GM18861 (cell line): ENCODE data around the gene TRIM47.
A peak's percentile ranks its signal among the peaks of the same experiment; 100 is the strongest.

Experiments
- ATAC-seq: cut with Tn5 transposase; IDR thresholded peaks from one replicate; pipeline ENCODE4 v1.9.1; 2021; ENCODE audit not compliant: unreplicated experiment

The TRIM47 gene

DNA sequence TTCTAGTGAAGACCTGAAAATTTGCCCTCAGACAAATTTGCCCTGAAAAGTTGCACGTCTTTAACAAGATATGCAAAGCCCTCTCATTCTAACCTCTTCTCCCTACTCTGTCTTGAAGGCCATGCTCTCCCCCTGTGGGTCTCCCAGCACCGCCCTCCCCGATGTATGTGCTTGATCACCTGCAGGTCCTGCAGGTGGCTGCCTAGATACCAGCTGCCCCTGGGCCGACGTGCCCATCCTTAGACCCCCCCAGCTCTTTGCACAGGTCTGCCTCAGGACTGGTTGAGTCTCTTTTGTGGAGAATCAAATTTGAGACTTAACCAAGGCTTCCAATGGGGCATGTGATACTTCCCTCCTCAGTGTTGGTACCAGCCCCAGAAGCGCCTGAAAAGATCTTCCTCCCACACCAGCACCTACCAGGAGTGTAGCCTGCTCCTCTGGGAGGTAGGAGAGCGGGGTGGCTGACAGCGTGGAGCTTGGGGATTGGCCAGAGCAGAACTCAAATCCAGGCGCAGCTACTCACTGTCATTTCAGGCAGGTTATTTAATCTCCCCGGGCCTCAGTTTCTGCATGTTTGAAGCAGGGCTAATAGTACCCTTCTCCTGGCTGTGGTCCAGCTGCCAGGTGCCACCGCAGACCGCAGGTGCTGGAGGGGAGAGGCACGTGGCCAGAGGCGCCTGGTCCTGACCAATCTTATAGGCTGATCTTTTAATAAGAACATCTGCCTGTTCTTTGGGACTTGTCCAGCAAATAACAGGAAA is 30.9 kb upstream of the TRIM47 start:
- no peak for ATAC-seq

DNA sequence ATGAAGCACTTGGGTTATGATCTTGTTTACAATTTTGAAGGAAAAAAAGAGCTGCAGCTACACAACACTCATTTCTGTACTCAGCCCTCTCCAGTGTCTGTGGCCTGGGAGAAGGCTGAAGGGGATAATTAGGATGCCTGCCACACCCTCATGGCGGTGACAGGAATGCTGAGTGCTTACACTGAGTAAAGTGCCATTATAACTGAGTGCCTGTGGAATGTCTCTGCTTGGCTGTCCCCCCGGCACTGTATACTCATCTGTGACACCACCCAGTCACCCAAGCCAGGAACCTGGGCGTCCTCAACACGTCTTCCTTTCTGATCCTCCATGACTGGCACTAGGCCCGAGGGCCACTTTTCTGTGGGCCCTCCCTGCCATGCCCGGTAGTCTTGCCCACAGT is 29.8 kb upstream of the TRIM47 start:
- no peak for ATAC-seq

DNA sequence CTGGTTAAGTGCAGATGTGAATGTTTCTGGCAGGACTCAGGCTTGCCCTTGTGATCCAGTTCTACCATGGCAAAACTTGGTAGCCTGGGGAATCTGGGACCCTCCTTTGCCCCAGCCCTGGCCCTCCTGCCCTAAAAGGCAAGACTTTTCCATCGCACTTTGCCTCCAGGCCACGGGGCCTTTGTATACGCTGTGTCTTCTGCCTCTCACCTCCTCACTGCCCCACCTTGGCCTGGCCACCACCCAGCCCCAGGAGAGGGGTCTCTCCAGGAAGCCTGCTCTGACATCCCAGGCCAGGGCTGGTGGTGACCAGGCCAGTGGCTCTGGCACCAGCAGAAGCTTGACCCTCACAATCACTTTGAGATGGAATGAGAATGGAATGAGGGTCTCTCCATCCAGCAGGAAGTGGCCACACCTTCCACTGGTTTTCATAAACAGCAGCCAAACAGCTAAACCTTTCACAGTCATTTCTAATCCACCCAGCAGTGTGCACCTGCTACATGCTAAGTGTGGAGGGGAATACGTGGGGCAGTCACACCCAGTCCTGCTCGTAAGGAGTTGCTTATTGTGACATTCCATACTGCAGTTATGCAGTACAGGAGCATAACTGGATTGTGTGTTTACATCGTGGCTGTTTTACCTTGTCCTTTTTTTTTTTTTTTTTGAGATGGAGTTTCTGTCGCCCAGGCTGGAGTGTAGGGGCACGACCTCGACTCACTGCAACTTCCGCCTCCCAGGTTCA is 27.9 kb upstream of the TRIM47 start:
- no peak for ATAC-seq

DNA sequence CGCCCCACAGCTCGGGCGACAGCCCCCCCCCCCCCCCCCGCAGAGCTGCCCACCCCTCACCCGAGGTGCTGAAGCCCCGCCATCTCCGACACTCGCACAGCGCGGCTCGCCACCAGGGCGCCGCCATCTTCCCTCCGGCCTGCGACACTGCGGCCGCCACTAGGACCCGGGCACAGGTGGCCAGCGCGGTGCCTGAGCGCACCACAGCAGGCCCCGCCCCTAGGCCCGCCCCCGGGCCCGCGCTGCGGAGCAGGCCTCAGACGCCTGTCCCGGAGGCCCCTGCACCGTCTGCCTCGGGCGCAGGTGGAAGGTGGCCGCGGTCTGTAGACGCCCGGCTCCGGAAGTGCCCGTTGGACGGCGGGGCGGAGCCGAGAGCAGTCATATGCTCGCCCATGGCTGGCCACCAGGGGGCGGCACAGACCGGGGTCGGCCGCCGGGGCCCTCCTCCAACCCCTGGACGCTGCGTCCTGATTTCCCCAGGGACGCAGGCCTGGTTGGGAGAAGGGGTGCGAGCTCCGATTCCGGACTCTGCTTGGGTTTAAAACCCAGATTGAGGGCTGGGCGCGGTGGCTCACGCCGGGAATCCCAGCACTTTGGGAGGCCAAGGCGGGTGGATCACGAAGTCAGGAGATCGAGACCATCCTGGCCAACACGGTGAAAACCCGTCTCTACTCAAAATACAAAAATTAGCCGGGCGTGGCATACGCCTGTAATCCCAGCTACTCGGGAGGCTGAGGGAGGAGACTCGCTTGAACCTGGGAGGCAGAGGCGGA is 26.6 kb upstream of the TRIM47 start, which contains the start of gene MRPL38:
Gene MRPL38 (minus strand): TSS at position 136 of the 773 bp plus-strand sequence. CDS start 9 bp downstream, at position 127.
- peak; percentile 93 for ATAC-seq

DNA sequence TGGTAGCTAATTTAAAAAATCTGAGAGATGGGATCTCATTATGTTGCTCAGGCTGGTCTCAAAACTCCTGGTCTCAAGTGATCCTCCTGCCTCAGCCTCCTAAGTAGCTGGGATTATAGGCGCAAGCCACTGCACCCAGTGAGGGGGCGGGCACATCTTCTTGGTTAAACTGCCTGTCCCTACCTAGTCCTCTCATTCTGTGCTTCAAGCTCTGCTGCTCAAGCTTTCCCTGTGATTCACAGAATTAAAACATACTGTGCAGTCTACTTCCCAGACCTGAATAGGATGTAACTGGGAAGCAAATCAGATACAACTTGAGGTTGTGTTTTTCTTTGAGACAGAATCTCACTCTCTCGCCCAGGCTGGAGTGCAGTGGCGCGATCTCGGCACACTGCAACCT is 24.0 kb upstream of the TRIM47 start:
- no peak for ATAC-seq

GRCh38 chr17:75901727-75902126 is 23.3 kb upstream of the TRIM47 start:
- ATAC-seq, result no peak

DNA sequence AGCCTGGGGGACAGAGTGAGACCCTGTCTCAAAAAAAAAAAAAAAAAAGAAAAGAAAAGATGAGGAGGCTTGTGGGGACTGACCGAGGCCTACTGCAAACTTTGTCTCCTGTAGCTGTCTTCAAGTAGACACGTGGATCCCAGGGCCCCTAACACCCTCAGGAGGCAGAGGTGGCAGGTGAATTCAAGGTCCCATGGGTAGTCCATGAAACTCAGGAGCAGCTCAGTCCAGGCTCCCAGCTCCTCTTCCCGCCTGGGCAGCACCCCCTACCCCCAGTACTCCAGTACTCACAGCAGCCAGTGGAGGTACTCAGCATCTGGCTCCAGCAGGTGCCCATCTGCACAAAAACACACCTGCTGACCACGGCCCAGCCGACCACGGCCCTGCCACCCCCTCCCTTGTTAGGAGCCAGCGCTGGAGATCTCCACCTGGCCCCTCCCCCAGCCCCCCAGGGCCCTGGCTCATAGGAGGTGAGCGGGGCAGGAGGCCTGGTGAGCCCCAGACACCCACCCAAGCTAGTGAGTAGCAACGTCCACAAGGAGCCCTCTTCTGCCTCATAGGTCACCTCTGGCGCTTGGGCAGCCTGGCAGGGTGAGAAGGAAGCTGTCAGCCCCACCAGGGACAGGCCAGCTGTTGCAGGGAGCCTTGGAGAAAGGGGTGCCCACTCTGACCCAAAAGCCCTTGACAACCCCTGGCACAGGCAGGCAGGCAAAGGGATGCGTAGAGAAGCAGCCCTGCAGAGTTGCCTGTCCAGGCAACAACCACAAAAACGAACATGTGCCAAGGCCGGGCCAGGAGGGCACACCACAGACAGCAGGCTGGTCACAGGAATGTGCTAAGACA is 22.5 kb upstream of the TRIM47 start:
- ATAC-seq, result no peak

GRCh38 chr17:75899767-75900468 is 21.5 kb upstream of the TRIM47 start:
- no peak for ATAC-seq

DNA sequence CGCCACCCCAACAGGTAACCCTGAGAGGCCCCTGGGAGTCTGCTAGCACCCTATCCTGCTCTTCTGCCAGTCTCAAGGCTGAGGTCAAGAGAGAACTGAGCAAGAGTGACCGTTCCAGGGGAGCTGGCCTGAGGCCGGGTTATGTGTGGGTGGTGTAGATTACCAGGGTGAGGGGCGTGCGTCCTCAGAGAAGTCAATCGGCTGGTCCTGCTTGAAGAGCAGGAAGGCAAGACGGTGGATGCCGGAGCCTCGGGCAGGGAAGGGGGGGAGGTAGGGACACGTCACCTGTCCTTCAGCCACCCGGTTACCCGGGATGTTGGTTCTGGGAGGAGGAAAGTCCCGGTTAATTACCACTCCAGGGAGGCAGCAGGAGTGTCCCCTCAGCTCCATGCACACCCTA is 21.0 kb upstream of the TRIM47 start:
- ATAC-seq, result no peak

DNA sequence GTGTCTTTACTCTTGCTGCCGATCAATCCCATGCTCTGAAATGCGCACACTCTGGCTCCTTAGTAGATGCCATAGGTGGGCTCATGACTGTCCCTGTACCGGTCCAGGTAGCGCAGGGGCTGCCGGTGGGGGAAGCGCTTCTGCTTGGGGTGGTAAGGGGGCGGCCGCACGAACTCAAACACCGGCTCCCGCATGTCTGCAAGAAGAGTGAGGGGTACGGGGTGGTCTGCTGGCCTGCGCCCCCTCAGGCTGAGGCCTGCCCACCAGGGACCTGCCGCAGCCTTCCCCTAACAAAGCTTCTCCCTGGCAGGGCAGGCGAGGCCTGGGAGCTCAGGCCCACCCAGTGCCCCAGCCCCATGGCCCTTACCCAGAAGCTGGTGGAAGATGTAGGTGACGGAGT is 20.4 kb upstream of the TRIM47 start:
- no peak for ATAC-seq

DNA sequence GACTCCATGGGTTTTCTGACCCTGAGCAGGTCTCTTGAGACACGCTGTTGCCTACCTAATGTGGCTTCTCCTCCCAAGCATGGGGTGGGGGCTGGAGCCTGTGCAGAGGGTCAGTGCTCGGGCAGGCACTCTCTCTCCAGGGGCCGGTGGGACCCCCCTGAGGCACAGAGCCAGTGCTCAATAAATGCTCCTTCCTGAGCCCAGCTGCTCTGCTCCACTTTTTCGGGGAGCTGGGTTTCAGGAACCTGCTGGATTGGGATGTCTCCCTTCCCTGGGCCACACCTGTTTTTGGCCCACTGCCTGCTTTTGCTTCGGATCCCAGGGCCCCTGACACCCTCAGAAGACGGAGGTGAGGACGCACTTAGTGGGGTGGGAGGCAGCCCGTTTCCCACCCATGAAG is 19.7 kb upstream of the TRIM47 start:
- no peak for ATAC-seq

DNA sequence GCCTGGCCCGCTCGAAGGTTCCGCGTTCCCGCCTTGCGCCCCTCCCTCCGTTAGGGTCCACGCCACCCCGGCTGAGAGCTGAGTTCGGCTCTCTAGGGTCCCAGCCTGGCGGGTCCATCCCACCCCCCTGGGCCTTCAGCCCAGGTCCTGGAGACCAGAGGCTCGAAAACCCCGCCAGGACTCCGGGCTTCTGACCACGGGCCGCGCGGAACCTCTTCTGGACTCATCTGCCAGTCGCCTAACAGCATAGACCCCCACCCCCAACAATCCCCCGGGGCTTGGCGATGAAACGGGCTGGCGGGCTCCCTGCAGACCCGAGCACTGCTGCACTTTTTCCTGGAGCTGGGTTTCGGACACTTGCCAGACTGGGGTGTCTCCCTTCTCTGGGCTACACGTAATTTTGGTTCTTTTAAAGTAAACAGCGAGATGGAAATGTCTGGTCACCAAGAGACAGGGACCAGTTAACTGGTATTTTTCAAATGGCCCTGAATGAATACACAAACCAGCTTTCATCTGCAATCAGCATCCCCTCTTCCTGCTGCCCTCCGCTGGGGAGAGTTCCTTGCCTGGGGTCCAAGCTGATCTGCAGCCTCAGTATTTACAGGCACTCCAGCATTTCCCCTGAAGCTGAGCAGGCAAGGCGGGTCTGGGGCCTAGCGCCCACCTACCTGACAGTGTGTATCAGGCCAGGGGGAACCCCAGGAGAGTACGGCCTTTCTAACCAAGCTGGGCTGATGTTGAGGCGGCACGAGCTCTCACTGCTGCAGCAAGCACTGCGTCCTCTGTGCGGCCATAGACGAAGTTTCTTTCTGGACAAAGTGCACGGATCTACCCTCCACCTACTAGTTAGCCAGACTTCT is 19.0 kb upstream of the TRIM47 start:
- ATAC-seq, result no peak

DNA sequence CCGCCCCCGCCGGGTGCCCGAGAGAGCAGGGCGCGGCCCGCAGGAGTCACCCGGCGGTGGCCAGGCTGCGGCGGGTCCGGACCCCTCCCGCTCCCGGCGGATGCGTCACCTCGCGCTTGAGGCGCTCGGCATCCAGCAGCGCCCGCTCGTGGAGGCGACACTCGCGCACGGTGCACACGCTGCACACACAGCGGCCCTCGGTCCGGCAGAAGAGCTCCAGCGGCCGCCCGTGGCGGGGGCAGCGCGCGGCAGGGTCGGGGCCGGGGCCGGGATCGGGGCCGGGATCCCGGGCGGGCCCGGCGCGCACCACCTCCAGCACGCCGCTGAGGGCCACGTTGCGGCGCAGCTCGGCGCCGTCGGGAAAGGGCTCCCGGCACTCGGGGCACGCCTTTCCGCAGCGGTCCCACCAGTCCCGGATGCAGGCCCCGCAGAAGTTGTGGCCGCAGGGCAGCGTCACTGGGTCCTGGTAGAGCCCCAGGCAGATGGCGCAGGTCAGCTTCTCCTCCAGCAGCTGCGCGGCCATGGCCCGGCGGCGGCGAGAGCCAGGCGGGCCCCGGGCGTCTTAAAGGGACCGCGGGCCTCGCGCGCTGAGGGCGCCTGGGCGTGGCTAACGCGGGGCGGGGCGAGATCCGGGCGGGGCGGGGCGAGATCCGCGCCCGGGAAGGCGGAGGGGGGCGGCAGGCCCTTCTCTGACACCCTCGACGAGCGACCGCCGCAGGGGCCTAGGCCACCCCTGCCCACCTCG is 18.2 kb upstream of the TRIM47 start, which contains the start of gene TRIM65:
Gene TRIM65 (minus strand): TSS at position 537 of the 745 bp plus-strand sequence. CDS start 14 bp downstream, at position 523.
- peak; percentile 47 for ATAC-seq

DNA sequence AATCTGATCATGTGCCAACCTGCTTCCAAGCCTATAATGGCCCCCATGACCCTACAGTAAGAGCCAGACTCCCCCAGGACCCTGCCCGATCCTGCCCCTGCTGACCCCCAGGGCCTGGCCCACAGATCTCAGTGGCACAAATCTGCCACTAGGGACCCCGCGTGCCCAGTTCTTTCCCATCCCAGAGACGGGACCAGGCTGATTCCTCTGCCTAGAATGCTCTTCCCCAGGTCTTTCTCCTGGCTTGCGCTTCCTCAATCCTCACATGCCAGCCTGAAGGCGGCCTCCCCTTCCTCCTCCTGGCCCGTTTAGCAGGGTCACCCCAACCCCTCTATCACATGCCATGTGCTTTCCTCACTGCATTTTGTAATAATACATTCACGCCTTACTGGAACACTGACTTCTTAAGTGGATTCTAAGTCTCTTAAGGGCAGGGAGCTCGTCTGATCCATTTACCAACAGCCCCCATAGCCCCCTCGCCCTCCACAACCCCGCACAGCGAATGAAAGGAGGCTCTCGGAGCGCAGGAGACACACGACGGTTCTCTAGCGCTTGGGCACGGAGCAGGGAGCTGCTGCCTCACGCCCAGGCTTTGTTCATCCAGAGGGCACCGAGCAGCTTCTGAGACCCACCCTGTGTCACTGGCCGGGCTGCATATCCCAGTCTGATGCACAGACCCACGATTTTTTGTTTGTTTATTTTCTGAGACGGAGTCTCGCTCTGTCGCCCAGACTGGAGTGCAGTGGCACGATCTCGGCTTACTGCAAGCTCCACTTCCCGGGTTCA is 17.2 kb upstream of the TRIM47 start:
- ATAC-seq, result no peak

- no peak for ATAC-seq
These were observed 15.8 kb upstream of the TRIM47 start for GRCh38 chr17:75894049-75894733.

DNA sequence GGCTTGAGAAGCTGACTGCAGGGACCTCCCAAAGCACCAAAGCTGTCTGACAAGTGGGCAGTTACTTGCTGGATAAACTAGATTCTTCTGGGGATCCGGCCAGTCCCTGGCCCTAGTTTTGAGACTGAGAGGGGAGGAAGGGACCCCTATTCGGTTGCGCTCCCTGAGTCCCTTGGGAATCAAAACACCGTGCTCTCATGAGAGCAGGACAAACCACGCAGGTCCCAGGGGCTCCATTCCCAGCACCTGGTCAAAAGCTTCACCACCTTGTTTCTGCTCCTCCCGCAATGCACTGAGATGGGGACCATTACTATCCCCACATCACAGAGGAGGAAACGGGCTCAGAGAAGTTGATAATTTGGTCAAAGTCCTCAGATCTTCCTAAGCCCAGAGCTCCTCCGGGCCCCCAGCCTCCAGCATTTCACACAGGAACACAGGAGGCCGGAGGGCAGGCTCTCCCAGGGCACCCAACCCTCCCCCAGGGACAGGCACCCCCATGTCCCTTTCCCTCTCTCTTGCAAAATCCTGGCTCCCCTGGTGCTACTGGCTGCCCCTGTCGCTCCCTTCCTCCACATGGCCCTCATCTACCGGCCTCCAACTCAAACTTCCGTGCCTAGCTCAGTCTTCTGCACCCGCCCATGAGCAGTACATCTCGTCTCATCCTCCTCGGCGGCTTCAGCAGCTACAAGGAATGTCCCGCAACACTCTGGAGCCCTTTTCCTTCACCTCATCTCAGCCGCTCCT is 15.1 kb upstream of the TRIM47 start:
- no peak for ATAC-seq
